A549 treated with RU486 at 1 μM for 4 hours (cell line): ENCODE measurements around the gene SCIN. TPM values are rescaled to one million over a fixed set of nuclear protein-coding genes. Genes with fewer than 3 reads are reported as not detected.

ENCODE experiments used
- total RNA-seq: library from RNA; stranded (reverse); fragments of 200-300 nt; extraction: Qiagen RNA extraction; gene quantifications from 5 replicates; pipeline ENCODE4 v1.2.3, GENCODE V29; 2022; ENCODE audit warnings: low read depth

The SCIN gene
- total RNA-seq: 0.40 to 0.81 TPM (median 0.43 TPM) in 5 replicates

DNA sequence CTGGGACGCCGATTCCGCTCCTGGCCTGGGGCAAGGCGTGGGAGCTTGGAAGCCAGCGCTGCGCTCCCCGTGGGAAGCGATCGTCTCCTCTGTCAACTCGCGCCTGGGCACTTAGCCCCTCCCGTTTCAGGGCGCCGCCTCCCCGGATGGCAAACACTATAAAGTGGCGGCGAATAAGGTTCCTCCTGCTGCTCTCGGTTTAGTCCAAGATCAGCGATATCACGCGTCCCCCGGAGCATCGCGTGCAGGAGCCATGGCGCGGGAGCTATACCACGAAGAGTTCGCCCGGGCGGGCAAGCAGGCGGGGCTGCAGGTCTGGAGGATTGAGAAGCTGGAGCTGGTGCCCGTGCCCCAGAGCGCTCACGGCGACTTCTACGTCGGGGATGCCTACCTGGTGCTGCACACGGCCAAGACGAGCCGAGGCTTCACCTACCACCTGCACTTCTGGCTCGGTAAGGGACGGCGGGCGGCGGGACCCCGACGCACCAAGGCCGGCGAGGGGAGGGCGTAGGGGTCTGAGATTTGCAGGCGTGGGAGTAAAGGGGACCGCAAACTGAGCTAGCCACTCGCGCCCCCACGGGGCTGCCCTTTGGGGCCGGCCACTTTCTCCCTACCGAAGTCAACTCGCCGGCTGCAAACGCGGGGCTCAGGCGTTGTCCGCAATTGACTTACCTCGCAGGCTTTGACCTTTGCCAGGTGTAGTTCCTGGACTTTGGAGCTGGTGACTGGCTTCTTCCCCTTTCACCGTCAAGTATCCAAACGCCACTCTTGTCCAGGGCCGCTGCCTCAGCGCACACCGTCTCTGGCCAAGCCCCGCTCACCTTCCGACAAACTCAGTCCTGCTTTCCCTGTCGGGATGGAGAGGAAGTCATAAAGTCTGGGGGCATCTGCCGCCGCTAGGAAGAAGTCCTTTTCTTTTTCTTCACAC lies at the start of gene SCIN:
Gene SCIN, plus strand, starts transcription at position 187 of the 928 bp plus-strand sequence. Its CDS starts 67 bp downstream, at position 254.

GRCh38 chr7:12686891-12687717 lies 116.6 kb downstream of the SCIN start, which contains the start of gene ARL4A:
Gene ARL4A (plus strand): TSS chr7:12687633. CDS start chr7:12688255, 622 bp downstream.

Other genes starting within 250 kb of the SCIN start
- 0.18 to 0.99 TPM (median 0.40 TPM) in 5 replicates for gene VWDE, start 166.9 kb upstream of the SCIN start, total RNA-seq
- gene ARL4A, start 116.9 kb downstream of the SCIN start, total RNA-seq: 35.3 to 47.1 TPM (median 43.7 TPM) in 5 replicates